ENCODE results near the gene DHX15. TPM values are rescaled to one million over a fixed set of nuclear protein-coding genes. Genes with fewer than 3 reads are reported as not detected.

The DHX15 gene
- 161 and 222 TPM in 2 replicates for total RNA-seq

DNA sequence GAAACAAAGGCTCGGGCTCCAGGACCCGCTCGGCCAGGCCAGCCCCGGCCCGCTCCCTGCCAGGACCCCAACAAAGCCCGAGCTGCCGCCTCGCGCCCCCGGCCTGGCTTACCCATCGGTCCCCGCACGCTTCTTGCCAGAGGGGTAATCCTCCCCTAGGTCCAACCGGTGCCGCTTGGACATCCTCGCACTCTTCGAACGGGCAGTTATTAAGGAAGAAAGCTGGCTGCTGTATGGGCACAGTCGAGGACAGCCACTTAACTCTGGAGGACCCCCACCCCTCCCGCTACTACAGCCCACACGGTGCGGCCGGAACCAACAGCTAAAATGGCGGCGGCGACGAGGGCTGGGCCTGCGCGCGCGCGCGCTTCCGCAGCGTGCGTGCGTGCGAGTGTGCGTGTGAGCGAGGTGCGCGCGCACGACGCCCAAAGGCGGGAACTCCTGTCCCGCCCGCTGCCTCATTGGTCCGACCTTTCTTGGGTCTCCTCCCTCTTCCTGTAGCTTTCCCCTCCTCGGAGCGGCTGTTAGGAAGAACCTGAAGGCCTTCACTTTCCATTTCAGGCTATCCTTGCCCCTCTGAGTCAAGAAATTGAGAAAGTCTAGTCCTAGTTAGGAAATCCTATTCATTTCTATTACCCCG lies at the start of gene DHX15:
DHX15 (minus strand) TSS at position 344 of the 640 bp plus-strand sequence; CDS start at position 183, 161 bp downstream.
- DNase-seq: peak; percentile 98

DNA sequence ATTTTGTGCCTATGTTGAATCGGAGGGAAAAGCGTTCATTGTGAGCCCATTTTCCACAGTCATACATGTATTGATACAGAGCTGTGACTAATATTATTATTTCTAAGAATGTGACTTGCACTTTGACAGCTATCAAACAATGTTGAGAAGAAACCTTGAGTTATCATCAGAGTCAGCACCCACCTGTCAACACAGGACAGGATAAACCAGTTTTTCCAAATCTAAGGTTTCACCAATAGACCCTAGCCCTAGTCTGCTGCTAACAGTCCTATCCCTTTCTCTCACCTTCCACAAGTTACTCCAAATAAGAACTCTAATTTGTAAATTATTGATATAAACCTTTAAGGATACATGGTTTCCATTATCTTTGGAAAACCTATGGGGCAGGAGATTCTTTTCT lies 47.7 kb upstream of the DHX15 start:
- DNase-seq: no peak

DNA sequence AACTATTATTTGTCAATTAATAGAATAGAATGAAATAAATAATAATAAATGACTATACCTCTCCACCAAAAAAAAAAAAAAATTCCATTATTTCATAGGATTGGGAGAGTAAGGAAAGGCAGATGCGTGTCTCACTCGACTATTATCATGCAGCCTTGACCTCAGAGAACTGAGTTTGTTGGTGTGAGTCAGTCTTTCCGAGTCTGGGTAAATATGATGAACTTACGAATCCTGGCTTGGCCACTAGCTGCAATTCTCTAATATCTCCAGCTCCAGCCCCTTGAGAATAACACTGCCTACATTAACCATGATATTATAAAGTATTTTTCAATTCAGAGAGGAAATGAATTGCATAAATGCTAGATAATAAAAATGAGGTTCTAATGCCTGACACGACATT lies 46.6 kb upstream of the DHX15 start:
- peak; percentile 74 for DNase-seq

DNA sequence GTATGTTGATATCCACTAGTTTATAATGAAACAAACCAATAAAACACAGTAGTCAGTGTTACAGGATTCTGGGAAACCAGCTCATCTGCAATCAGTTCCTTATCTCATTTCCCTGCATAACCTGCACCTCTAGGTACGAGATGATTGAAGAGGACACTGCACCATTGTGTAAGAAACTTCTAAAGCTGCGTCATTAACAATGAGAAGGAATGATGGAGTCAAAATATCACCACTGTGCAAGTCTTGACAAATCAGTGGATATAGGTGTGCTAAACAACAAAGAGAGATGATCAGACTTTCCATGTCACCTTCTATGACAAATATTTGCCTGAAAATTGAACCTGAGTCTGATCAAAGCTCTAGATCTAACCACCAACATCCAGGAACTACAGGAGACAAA lies 40.7 kb upstream of the DHX15 start:
- no peak for DNase-seq

DNA sequence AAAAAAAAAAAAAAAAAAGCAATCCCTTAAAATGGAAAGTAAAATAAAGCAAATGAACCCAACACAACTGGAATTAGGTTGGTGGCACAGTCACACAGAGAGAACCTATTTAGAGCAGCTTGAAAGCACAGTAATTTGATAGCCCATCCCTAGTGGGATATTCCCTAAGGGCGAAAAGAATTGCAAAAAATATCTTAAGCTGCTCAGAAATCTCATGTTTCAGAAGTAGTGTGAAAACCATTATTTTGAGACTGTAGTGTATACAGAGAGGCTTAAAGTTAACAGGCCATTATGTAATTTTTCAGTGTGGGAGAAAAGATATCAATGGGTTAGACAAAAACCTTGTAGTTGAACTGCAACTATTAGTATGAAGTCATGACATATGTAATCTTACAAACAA lies 40.0 kb upstream of the DHX15 start:
- DNase-seq: no peak

DNA sequence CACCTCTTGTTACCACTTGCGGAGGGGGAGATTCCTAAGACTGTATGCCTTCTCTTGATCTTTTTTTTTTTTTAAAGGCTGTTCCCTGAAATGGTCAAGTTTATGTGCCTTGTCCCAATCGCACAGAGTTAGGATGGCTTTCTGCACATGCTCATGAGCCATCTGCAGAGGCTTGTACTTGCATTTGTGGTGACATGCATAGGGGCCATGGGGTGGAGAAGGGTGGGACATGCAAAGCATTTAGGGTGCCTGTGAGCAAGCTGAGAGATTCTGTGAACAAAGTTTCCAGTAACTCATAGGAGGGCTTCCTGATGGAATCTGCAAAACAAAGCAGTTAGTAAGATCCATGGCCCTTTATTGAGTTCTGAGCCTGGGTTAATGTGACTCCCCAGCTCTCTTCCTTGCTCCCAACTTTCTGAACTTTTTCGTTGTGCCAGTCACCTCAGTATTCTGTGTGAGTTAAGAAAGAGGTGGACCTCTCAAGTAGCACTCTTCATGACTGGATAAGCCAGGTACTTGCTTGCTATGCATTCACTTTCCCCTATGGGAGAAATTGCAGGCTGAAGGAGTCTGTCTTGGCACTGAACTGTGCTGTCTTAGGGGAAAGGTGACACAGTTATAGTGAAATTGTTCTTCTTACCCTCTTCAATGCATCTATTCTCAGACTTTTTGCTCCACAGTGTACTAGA lies 37.9 kb upstream of the DHX15 start:
- no peak for DNase-seq

DNA sequence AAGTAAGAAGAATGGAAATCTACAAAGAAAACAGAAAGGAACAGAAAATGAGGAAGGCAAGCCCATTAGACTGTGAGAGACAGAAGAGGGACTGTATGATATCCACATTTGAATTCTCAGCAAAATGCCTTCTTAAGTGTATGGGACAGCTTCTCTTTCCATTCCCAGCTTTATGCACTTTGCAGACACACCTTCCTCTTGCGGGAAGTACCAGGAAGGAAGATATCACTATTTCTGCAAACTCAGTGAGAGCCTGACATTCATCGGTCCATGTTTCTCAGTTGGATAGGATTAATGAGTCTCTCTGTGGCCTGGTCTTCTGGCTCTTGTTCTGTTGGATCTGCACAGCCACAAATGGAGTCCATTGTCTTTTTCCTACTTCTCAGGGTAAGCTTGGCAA lies 31.6 kb upstream of the DHX15 start:
- no peak for DNase-seq

DNA sequence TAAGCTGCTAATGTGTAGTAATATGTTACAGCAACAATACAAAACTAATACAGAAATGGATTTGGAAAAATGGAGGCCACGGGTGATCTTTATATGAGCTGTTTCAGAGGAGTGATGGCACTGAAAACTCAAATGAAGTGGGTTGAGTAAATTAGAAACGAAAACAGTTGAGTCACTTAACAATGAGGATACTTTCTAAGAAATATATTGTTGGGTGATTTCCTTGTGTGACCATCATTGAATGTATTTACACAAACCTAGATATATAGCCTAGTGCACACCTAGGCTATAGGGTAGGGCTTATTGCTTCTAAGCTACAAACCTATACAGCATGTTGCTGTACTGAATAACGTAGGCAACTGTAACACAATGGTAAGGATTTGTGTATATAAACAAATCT lies 30.5 kb upstream of the DHX15 start:
- DNase-seq: no peak

DNA sequence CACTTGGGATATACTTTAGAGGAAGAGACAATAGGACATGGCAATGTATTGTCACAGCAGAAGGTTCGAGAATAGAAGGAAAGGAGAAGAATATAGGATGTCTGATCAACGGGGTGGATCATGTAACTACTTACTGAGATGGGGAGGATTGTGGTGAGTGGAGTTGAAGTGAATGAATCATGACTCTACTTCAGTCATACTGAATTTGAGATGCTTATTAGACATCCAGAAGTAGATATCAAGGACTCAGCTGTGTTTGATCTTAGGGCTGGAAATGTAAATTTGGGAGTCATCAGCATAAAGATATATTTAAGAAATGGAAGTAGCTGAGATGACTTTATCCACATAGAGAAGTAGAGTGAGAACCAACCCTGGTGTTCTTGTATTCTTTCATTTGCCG lies 29.1 kb upstream of the DHX15 start:
- DNase-seq: no peak

DNA sequence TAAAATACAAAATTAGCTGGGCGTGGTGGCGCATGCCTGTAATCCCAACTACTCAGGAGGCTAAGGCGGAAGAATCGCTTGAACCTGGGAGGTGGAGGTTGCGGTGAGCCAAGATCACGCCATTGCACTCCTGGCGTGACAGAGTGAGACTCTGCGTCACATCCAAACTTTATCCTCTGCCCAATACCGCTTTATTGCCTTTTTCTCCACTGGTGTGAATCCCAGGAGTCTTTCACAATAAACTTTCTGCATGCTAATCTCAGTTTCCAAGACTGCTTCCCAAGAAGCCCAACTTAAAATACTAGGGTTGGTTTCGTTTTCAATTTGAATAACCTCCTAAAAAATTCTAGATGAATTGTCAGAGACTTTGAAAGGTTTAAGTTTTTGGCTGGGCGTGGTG lies 27.2 kb upstream of the DHX15 start:
- DNase-seq: no peak

DNA sequence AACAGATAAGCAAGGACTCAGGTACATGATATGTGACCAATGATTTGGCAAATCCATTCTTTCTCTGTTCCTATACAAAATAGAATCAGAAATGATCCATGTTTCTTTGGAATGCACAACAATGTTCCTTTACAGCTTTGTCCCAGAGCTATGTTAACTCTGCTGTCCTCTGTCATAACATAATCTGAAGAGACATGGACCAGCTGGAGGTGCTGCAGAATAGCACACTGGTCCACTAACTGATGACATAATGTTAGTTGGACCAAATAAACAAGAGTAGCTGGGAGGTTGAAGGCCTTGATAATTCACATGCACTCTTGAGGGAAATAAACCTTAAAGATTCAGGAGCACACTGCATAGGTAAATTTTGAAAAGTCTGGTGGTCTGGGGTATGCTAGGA lies 23.0 kb upstream of the DHX15 start:
- DNase-seq: no peak

DNA sequence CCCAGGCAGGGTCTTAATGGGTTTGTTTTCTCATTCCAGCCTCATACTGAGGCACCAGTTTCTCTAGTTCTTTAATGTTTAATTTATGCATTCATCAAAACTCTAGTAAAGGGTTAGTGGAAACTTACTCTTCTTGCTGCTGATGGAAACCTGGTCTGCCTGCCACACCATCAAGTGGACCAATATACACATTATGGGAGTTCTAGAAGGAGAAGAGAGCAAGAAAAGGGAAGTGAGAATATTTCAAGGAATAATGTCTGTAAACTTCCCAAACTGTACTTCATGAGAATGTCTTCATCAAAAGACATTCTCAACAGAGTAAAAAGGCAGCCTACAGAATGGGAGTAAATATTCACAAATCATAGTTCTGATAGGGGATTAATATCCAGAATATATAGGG lies 20.9 kb upstream of the DHX15 start:
- no peak for DNase-seq

DNA sequence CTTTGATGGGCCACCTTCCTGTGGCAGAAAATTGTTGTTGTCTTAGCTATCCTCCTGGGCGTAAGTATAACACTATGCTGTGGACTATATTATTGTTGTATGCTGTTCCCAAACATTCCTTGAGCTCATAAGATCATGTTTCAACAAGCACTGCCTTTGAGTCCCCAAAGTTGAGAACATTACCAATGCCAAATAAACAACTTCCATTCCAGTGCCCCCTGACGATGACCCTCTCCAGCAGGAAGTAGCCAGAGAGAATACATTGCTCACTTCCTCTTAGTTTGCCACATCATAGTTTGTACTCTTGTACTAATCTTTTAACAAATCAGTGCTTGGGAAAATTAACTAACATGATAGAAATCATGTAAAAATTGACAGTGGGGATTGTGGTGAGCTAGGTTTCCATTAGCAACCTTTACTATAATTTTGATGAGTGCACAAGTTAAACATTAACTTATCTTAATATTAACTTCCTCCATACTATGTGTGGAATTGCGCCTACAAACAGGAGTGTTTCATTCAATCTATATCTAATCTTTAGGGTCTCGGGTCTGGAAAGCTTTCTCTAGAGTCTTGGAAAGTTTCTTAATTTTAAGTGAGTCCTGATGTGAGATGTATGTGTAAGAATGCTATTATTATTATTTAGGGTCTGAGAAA lies 20.3 kb upstream of the DHX15 start:
- DNase-seq: peak; percentile 35

DNA sequence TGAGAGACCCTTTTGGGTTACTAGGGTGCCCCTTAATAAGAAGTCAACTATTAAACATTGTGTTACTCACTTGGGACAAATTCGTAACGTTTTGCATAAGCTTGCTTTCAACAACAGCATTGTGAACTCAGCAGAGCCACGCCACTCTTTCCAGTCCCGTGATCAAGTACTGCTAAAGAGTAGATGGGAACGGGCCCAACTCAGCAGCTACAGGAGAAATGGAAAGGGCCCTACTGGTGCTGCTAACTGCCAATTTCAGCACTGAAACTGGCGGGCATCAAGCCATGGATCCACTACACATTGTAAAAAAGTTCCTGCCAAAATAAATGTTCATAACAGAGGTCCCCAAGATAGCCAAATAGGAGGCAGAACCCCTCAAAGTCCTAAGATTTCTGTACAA lies 19.0 kb upstream of the DHX15 start:
- DNase-seq: no peak

DNA sequence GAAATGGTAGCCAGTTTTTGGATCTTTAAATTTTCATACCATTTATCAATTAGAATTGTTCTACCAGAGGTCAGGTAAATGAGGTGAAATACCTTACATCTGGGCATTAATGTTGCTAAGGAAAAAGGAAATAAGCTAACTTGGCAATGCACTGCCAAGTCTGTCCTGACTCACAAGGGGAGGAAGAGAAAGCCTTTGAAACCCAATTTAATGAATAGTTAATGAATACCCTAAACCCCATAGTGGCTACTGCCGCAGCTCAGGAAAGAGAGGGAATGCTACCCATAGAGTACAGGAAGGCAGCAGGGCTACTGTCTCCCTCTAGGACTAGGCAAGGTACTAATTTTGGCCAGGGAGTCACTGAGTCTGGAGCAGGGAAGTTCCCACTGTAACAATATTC lies 16.8 kb upstream of the DHX15 start:
- peak; percentile 20 for DNase-seq

DNA sequence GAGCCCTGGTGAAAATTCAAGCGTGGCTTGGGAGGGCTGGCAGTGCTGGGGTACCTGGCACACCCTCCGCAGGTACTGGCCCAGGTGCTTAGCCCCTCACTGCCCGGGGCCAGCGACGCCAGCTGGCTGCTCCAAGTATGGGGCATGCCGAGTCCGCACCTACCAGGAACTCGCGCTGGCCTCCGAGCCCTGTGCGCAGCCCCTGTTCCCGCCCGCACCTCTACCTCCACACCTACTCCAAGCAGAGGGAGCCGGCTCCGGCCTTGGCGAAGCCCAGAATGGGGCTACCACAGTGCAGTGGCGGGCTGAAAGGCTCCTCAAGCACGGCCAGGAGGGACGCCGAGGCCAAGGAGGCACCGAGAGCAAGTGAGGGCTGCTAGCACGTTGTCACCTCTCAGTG lies 14.9 kb upstream of the DHX15 start:
- no peak for DNase-seq

DNA sequence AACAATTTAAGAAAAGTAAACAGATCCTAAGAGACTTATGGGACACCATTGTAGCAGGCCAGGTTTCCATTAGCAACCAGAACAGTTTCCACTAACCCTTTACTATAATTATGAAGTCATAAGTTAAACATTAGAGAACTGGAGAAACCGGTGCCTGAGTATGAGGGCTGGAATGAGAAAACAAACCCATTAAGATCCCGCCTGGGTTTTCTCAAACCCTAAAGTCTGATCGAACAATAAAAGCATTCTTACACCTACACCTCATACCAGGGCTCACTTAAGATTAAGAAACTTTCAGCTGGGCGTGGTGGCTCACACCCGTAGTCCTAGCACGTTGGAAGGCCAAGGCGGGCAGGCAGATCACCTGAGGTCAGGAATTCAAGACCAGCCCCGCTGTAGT lies 13.7 kb upstream of the DHX15 start:
- no peak for DNase-seq

DNA sequence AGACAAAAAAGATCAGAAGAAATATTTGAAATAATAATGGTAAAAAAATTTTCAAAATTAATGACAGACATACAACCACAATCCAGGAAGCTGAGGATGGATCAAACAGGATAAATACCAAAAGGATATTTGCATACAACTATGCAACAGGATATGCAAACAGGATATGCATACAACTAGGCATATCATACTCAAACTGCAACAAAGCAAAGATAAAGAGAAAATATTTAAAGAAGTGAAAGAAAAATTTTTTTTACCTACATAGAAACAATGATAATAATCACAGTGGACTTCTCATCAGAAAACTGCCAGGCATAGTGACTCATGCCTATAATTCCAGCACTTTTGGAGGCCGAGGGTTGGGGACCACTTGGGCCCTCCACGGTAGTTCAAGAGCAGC lies 11.3 kb upstream of the DHX15 start:
- no peak for DNase-seq

DNA sequence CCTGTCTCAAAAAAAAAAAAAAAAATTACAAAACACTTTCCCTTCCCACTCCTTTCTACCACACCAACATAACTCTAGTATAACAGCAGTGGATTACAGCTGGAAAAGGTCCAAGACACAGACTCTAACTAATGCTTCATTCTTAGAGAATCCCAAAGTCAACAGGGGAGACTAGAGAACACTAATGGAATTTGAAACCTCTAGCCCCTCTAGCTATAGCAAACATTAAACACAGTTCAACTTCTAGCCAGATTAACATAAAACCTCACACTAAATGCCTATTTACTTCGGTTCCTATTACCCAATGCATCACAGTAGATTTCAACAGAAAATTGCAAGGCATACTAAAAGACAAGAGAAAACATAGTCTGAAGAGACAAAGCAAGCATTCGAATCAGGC lies 10.5 kb upstream of the DHX15 start:
- DNase-seq: no peak

DNA sequence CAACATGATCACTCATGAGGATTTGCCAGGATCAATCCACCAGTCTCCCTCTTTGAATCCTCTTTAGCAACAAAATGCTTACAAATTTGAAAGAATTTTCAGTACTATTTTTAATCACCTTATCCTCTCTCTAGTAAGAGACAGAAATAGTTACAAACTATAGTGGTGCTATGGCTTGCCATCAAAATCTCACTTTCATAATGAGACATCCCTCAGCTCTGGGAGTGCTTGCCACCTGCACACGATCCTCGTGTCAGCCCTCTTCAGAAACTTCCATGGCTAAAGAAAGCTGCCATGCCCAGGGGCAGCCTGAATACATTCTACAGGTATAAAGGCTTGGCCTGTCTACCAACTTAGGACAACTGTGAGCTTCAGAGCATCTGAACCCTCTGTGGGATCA lies 5.1 kb upstream of the DHX15 start:
- DNase-seq: no peak

DNA sequence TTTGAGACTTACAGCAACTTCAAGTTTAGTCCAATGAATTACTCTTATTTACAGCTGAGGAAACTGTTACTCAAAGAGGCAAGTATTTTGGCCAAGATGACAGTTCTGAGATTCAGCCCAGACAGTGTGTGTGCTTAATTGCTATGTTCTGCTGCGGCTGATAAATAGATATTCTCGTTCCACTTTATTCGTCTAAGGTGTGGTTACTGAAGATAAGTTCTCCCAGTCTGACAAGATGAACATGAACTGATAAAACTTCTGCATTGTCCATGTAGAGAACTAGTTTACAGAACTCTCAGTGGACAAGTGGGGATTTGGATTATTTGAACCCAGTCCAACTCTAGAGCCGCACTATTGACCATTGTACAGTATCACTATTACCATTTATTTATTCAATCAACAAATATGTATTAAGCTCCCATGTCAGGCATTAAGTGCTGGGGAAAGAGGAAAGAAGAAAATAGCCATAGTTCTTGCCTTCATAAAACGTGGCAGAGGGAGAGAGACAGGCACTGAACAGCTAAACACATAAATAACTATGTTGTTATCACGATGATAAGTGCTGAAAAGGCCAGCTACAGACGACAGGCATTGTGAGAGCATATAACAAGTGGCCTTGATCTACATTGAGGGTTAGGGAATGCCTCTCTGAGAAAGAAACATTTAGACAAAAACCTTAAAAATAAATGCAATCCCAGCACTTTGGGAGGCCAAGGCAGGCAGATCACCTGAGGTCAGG lies 4.0 kb upstream of the DHX15 start:
- no peak for DNase-seq

DNA sequence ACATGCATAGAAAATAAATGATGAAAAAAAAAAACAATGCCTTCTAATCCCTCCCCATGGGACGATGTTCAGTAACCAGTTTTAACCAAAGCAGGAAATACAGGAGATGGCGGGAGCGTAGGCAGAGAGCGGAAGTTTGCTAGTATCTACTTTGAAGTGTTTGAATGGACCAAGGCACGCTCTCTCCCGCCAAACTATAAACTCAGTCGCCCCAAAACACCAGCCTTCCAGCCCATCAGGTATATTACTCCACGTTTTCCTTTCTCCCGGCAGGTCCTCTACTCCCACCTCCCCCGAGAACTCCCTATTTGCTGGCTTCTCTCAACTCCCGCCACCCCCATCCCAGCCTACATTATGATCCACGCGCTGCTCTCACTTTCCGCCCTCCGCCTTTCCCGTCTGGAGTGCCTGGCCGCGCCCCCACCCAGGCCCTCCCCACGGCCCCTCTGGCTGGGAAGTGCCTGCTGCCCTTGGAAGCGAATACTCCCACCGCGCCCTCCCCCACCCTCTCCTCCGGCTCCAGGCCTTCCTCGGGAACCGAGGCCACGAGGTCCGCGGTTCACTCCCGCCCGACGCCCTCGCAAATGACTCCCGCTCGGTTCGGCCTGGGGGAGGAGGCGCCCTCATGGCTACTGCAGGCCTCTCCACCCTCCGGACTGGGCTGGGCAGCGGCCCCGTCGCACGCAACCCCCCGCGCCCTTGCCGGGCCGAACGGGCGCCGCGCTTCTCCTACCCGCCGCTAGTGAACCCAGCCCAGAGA lies 723 bp downstream of the DHX15 start:
- peak; percentile 72 for DNase-seq

Measured in dermis blood vessel endothelial cell (primary cell).